ENCODE measurements around the gene WDR27.

DNA sequence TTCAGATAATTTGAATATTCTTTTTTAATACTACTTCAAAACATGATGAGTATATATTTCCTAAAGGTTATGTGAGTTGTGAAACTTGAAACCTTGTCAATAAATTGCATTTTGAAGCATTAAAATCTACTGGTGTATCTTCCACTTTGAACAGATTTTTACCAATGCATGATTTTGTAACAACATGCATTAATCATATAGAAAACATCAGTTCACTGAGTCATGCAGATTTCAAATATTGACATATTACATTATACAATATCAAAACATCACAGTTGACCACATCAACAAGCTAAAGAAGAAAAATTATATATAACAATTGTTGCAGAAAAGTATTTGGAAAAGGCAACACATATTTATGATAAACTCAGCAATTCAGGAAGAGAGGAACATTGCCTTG lies 158.1 kb downstream of the WDR27 start:
- TF ChIP-seq EP300 (IDR thresholded peaks at IDR 0.05) = no peak
- TF ChIP-seq, protein P1, sequence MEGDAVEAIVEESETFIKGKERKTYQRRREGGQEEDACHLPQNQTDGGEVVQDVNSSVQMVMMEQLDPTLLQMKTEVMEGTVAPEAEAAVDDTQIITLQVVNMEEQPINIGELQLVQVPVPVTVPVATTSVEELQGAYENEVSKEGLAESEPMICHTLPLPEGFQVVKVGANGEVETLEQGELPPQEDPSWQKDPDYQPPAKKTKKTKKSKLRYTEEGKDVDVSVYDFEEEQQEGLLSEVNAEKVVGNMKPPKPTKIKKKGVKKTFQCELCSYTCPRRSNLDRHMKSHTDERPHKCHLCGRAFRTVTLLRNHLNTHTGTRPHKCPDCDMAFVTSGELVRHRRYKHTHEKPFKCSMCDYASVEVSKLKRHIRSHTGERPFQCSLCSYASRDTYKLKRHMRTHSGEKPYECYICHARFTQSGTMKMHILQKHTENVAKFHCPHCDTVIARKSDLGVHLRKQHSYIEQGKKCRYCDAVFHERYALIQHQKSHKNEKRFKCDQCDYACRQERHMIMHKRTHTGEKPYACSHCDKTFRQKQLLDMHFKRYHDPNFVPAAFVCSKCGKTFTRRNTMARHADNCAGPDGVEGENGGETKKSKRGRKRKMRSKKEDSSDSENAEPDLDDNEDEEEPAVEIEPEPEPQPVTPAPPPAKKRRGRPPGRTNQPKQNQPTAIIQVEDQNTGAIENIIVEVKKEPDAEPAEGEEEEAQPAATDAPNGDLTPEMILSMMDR (IDR thresholded peaks at IDR 0.05) = no peak
